HG03432 (cell line): ENCODE measurements around the gene RSPO3.
A peak's percentile ranks its signal among the peaks of the same experiment; 100 is the strongest.

Source experiments
- ATAC-seq: cut with Tn5 transposase; IDR thresholded peaks from one replicate; pipeline ENCODE4 v1.9.1; 2021; ENCODE audit warnings: mild to moderate bottlenecking, moderate library complexity; ENCODE audit not compliant: unreplicated experiment

The RSPO3 gene

GRCh38 chr6:127110712-127111111, 7.8 kb upstream of the RSPO3 start:
- no peak for ATAC-seq

GRCh38 chr6:127111526-127111925, 6.9 kb upstream of the RSPO3 start:
- ATAC-seq, result no peak

GRCh38 chr6:127114214-127114760, 4.2 kb upstream of the RSPO3 start:
- ATAC-seq, result no peak

- no peak for ATAC-seq
These were observed 3.3 kb upstream of the RSPO3 start for GRCh38 chr6:127115084-127115655.

- ATAC-seq, result no peak
These were observed 2.7 kb upstream of the RSPO3 start for GRCh38 chr6:127115746-127116145.

- no peak for ATAC-seq
These were observed 533 bp upstream of the RSPO3 start for GRCh38 chr6:127117979-127118297.

GRCh38 chr6:127119102-127120022, 891 bp downstream of the RSPO3 start:
- peak; percentile 48 for ATAC-seq

GRCh38 chr6:127120023-127120786, 1.7 kb downstream of the RSPO3 start:
- peak; percentile 4 for ATAC-seq

GRCh38 chr6:127120787-127121636, 2.5 kb downstream of the RSPO3 start:
- ATAC-seq, result peak; percentile 83

- no peak for ATAC-seq
These were observed 3.1 kb downstream of the RSPO3 start for GRCh38 chr6:127121637-127121960.

GRCh38 chr6:127124172-127124571, 5.7 kb downstream of the RSPO3 start:
- no peak for ATAC-seq

- ATAC-seq, result no peak
These were observed 6.2 kb downstream of the RSPO3 start for GRCh38 chr6:127124680-127125079.

- ATAC-seq, result no peak
These were observed 9.6 kb downstream of the RSPO3 start for GRCh38 chr6:127128066-127128465.

- ATAC-seq, result no peak
These were observed 10.8 kb downstream of the RSPO3 start for GRCh38 chr6:127129251-127129650.

- no peak for ATAC-seq
These were observed 12.8 kb downstream of the RSPO3 start for GRCh38 chr6:127131275-127131674.

- ATAC-seq, result no peak
These were observed 13.4 kb downstream of the RSPO3 start for GRCh38 chr6:127131772-127132376.

GRCh38 chr6:127134136-127134535, 15.7 kb downstream of the RSPO3 start:
- ATAC-seq, result no peak

- ATAC-seq, result no peak
These were observed 18.3 kb downstream of the RSPO3 start for GRCh38 chr6:127136786-127137185.

GRCh38 chr6:127146932-127147331, 28.5 kb downstream of the RSPO3 start:
- ATAC-seq, result no peak

- ATAC-seq, result no peak
These were observed 29.1 kb downstream of the RSPO3 start for GRCh38 chr6:127147534-127147933.
